K562 treated with DMSO at 1 percent for 48 hours (cell line): ENCODE results near the gene SPACA9. TPM values are rescaled to one million over a fixed set of nuclear protein-coding genes. Genes with fewer than 3 reads are reported as not detected.

Experiments used
- total RNA-seq: library from RNA; unstranded; fragments of 300-600 nt; gene quantifications from 2 replicates; pipeline ENCODE4 v1.2.3, GENCODE V29; 2022; ENCODE audit warnings: low replicate concordance; ENCODE audit errors: extremely low read depth

SPACA9 gene
- total RNA-seq = not detected in 2 replicates

GRCh38 chr9:132878695-132879456 lies at the start of gene SPACA9:
Gene SPACA9, plus strand, starts transcription at chr9:132878898. Its CDS starts 5,050 bp downstream, at chr9:132883948.

GRCh38 chr9:132877824-132878694 lies 639 bp upstream of the SPACA9 start, which contains the start of gene AK8:
Gene AK8, minus strand, starts transcription at chr9:132878284. Its CDS starts 29 bp downstream, at chr9:132878255.

Other genes starting within 250 kb of the SPACA9 start
- gene DDX31, start 208.9 kb upstream of the SPACA9 start, total RNA-seq = not detected in 2 replicates
- gene GTF3C4, start 208.4 kb upstream of the SPACA9 start, total RNA-seq = not detected in 2 replicates
- not detected in 2 replicates for gene AK8, start 614 bp upstream of the SPACA9 start, total RNA-seq
- gene TSC1, start 65.7 kb downstream of the SPACA9 start, total RNA-seq = not detected in 2 replicates
- gene GFI1B, start 99.8 kb downstream of the SPACA9 start, total RNA-seq = not detected in 2 replicates
- not detected in 2 replicates for gene GTF3C5, start 152.1 kb downstream of the SPACA9 start, total RNA-seq
- not detected in 2 replicates for gene CEL, start 183.1 kb downstream of the SPACA9 start, total RNA-seq
- gene RALGDS, start 242.3 kb downstream of the SPACA9 start, total RNA-seq = not detected in 2 replicates